K562 (cell line): ENCODE data around the gene MMAB. TPM values are rescaled to one million over a fixed set of nuclear protein-coding genes. Genes with fewer than 3 reads are reported as not detected.

ENCODE experiments used
- ATAC-seq: fragments of 200-7000 bp; cut with Tn5 transposase; 3 replicates; pipeline ENCODE4 v1.9.1; 2020; ENCODE audit warnings: moderate library complexity
- BruUV-seq: library from RNA; stranded (reverse); fragments of 400-500 nt; replicated peaks from 2 replicates; lab custom pipeline; 2021; lab: Mats Ljungman, UMichigan
- CTCF ChIA-PET: fragments of 300-600 bp; formaldehyde crosslinking; extraction: SDS; loops from one replicate; lab custom pipeline; 2021; ENCODE audit warnings: low intra/inter-chr PET ratio; lab: Yijun Ruan, JAX
- POLR2A ChIA-PET: fragments of 300-600, 350-650 bp; sonication (Branson Sonifier 250); formaldehyde crosslinking; extraction: SDS; loops from one replicate; lab custom pipeline; 2021; ENCODE audit warnings: antibody characterized with exemption, inconsistent platforms; lab: Yijun Ruan, JAX
- DNase-seq, 4 experiments: peaks; one replicate each; pipeline versions ENCODE4 v3.0.0 to v3.0.0-alpha.2; 2011 to 2018; ENCODE audit warnings: low spot score in 3 of 4, mixed read lengths in 3 of 4; ENCODE audit errors: extremely low read depth in 1 of 4
- FAIRE-seq: peaks from 2 replicates; lab custom pipeline; 2011; peaks lifted over from hg19 to GRCh38; lab: Jason Lieb, UNC
- H2AFZ ChIP-seq: 2 replicates; pipeline ENCODE4 v1.6.0; 2011; ENCODE audit warnings: low read depth, low read length, control low read depth, inconsistent platforms
- H3K27ac ChIP-seq: fragments of 200-600 bp; 3 replicates; pipeline ENCODE4 v1.8.0; 2011; ENCODE audit warnings: low read depth, mild to moderate bottlenecking, control low read depth, inconsistent platforms, low read length, moderate library complexity, mixed read lengths; ENCODE audit errors: extremely low read depth
- H3K27me3 ChIP-seq, 2 experiments: fragments of 300-600 bp in 1 of 2; 2 replicates in 1 of 2; 3 replicates in 1 of 2; pipeline versions ENCODE4 v1.6.0 to v1.8.0; 2011; ENCODE audit warnings: inconsistent platforms in 2 of 2, low read length in 2 of 2, mild to moderate bottlenecking in 1 of 2, mixed read lengths in 1 of 2, moderate library complexity in 1 of 2; ENCODE audit not compliant: control insufficient read depth in 2 of 2, insufficient read depth in 2 of 2
- H3K36me3 ChIP-seq: fragments of 300-600 bp; 3 replicates; pipeline ENCODE4 v1.8.0; 2011; ENCODE audit warnings: mild to moderate bottlenecking, low read length, inconsistent platforms; ENCODE audit not compliant: control insufficient read depth, insufficient read depth
- H3K4me1 ChIP-seq, 2 experiments: fragments of 200-600 bp in 1 of 2; replicated peaks in 1 of 2; 2 replicates in 1 of 2; 3 replicates in 1 of 2; pipeline versions ENCODE4 v1.5.1 to v1.8.0; 2011; ENCODE audit warnings: inconsistent platforms in 2 of 2, low read length in 2 of 2, mild to moderate bottlenecking in 1 of 2, mixed read lengths in 1 of 2, moderate library complexity in 1 of 2; ENCODE audit not compliant: control insufficient read depth in 2 of 2, insufficient read depth in 2 of 2
- H3K4me2 ChIP-seq: 2 replicates; pipeline ENCODE4 v1.6.1; 2011; ENCODE audit warnings: low read length, control low read depth, inconsistent platforms, mixed read lengths; ENCODE audit not compliant: insufficient read depth
- H3K4me3 ChIP-seq: fragments of 200-600 bp; sonication (generic), shearing (Covaris generic); 2 replicates; pipeline ENCODE4 v1.5.1; 2016; ENCODE audit warnings: control low read depth, inconsistent platforms
- H3K79me2 ChIP-seq: fragments of 200-600 bp; 3 replicates; pipeline ENCODE4 v1.8.0; 2011; ENCODE audit warnings: low read length, inconsistent platforms; ENCODE audit not compliant: control insufficient read depth, insufficient read depth
- H3K9ac ChIP-seq, 2 experiments: 2 replicates each; pipeline versions ENCODE4 v1.6.0 to v1.6.1; 2011; ENCODE audit warnings: low read depth in 2 of 2, low read length in 2 of 2, control low read depth in 1 of 2, inconsistent platforms in 1 of 2, mild to moderate bottlenecking in 1 of 2, mixed read lengths in 1 of 2; ENCODE audit not compliant: insufficient read depth in 1 of 2
- H3K9me1 ChIP-seq: one replicate; pipeline ENCODE4 v1.6.0; 2011; ENCODE audit warnings: inconsistent platforms, mild to moderate bottlenecking, low read length, moderate library complexity; ENCODE audit not compliant: control insufficient read depth, insufficient read depth
- H3K9me3 ChIP-seq: replicated peaks from 2 replicates; pipeline ENCODE4 v1.5.1; 2011; ENCODE audit warnings: low read depth, low read length, inconsistent platforms; ENCODE audit not compliant: control insufficient read depth, insufficient read depth
- H4K20me1 ChIP-seq: replicated peaks from 2 replicates; pipeline ENCODE4 v1.6.1; 2011; ENCODE audit warnings: low read length, inconsistent platforms, mixed read lengths; ENCODE audit not compliant: control insufficient read depth, insufficient read depth
- ESRRA ChIP-seq: fragments of 450-650 bp; IDR thresholded peaks from 2 replicates; pipeline ENCODE4 v1.6.1; 2014; ENCODE audit warnings: low read depth, mild to moderate bottlenecking, moderate library complexity, borderline replicate concordance
- MIER1 ChIP-seq: fragments of 450-650 bp; IDR thresholded peaks from 2 replicates; pipeline ENCODE4 v1.6.1; 2016; ENCODE audit warnings: antibody characterized with exemption, mild to moderate bottlenecking, low read depth
- STAT5A ChIP-seq: IDR thresholded peaks from 2 replicates; pipeline ENCODE4 v1.6.1; 2012; ENCODE audit warnings: low read length, inconsistent platforms, borderline replicate concordance
- ZNF224 ChIP-seq: sonication (generic); formaldehyde crosslinking; IDR thresholded peaks from 2 replicates; pipeline ENCODE4 v1.8.0; 2022; ENCODE audit warnings: mild to moderate bottlenecking, missing genetic modification reagents
- ZNF436 ChIP-seq: fragments of 250-450, 450-650 bp; sonication (Bioruptor Pico); formaldehyde crosslinking; IDR thresholded peaks from 2 replicates; pipeline ENCODE4 v1.7.0; 2020; ENCODE audit warnings: mild to moderate bottlenecking
- ZNF76 ChIP-seq: fragments of 250-450 bp; sonication (Bioruptor Pico); IDR thresholded peaks from 2 replicates; pipeline ENCODE4 v1.4.0; 2020; ENCODE audit warnings: mild to moderate bottlenecking, moderate library complexity, borderline replicate concordance
- ZNF79 ChIP-seq: fragments of 250-450 bp; sonication (Bioruptor Pico); IDR thresholded peaks from 2 replicates; pipeline ENCODE4 v1.4.0; 2020; ENCODE audit warnings: low read depth, mild to moderate bottlenecking, moderate library complexity
- WGBS: fragments of 100-300 bp; shearing (Covaris generic); methylation state at CpG from one replicate; pipeline ENCODE4 v1.1.6; 2016; ENCODE audit warnings: low coverage, mixed read lengths; ENCODE audit not compliant: insufficient coverage; ENCODE audit errors: missing lambda C conversion rate; 5-methylcytosine and 5-hydroxymethylcytosine counted together
- in situ Hi-C: fragments of 300-500 bp; cut with MboI; formaldehyde crosslinking; loops from 4 replicates; pipeline ENCODE4 v1.15.0; 2018; ENCODE audit warnings: inconsistent platforms, mixed read lengths
- intact Hi-C: fragments of 100-400 bp; cut with micrococcal nuclease; formaldehyde crosslinking; loops from 2 replicates; pipeline ENCODE4 v1.14.2; 2022
- polyA plus RNA-seq, 8 experiments: library from polyadenylated mRNA; depleted of rRNA in 4 of 8; stranded (reverse) in 5 of 8; unstranded in 3 of 8; fragments of >200 nt; fragmentation: Nextera tagmentation in 2 of 8; fragmentation: Illumina TruSeq in 1 of 8; extraction: Ambion mirVana in 2 of 8; extraction: Trizol in 1 of 8; gene quantifications; 2 replicates each; pipeline versions ENCODE4 v1.2.1 to v1.2.3, GENCODE V29; 2011 to 2014; ENCODE audit warnings: inconsistent platforms in 1 of 8, missing spikeins in 1 of 8
- total RNA-seq, 7 experiments: library from RNA; depleted of rRNA in 6 of 7; stranded (reverse); fragments of >200 nt in 6 of 7; fragmentation: Illumina TruSeq in 2 of 7; extraction: Trizol in 2 of 7; gene quantifications; 2 replicates each; pipeline versions ENCODE4 v1.2.1 to v1.2.3, GENCODE V29; 2011 to 2021; ENCODE audit warnings: low replicate concordance in 1 of 7
- TF ChIP-seq, protein P1 (sequence below): fragments of 450-650 bp; IDR thresholded peaks from 2 replicates; pipeline ENCODE4 v1.6.1; 2018; ENCODE audit not compliant: partially characterized antibody
- TF ChIP-seq, protein P2 (sequence below): fragments of 450-650 bp; formaldehyde crosslinking; IDR thresholded peaks from 2 replicates; pipeline ENCODE4 v1.4.0; 2020; ENCODE audit warnings: mild to moderate bottlenecking, moderate library complexity

MMAB gene
- total and polyA plus RNA-seq, 9 of the 15 experiments (the other 6 are each of a cell fraction or from before 2014, with no cell fraction given) = 9.5 to 76.1 (median 46.2) TPM

DNA sequence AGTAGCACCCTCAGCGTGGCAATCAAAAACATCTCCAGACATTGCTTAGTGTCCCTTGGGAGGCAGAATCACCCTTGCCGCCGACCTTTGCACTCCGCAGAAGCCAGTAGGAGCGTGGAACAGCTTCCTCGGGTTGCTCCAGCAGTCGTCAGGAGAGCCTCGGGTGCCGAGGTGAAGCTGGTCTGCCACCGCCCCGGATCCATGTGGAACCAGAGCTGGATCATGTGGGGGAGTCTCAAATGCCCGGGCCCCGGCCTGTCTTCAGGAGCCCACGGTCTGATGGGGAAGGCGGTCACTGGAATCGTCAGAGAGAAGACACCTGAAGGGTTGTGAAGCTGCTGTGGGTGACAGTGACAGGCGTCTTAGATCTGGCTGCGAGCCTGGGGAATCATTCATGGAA is 14.6 kb upstream of the MMAB start:
- ATAC-seq (no peak), DNase-seq (no peak), FAIRE-seq (no peak)
- Histone ChIP-seq H3K9me3 (no peaks in the 10 kb centered on the region), H3K9ac (no peak overlapping the region), H4K20me1 (no peaks in the 10 kb centered on the region; the same call in 1 of the 2 replicates), H2AFZ (no peak overlapping the region), H3K4me2 (no peak overlapping the region), H3K27me3 (no peaks in the 10 kb centered on the region), H3K79me2 (no peaks in the 10 kb centered on the region), H3K4me3 (no peak overlapping the region), H3K4me1 (no peaks in the 10 kb centered on the region), H3K36me3 (peaks cover 72% of the 10 kb centered on the region; the same call in 2 of the 3 replicates)
- WGBS = 92% methylated on average over 18 of the region's 18 CpGs
- in situ Hi-C loops = no loop called here
- CTCF ChIA-PET = no interaction called here
- POLR2A ChIA-PET = interaction anchor here (0.7 kb wide), 1 partner anchor 119 kb away, joined by 3 read pairs; no protein-coding TSS in a partner anchor
- no peak for TF ChIP-seq MIER1
- TF ChIP-seq, all 486 proteins: peak for 0
- intact Hi-C loops = no loop called here
- Histone ChIP-seq H3K9me1 (no peaks in the 10 kb centered on the region), H3K27ac (no peak overlapping the region)
- BruUV-seq = no TSS peak

DNA sequence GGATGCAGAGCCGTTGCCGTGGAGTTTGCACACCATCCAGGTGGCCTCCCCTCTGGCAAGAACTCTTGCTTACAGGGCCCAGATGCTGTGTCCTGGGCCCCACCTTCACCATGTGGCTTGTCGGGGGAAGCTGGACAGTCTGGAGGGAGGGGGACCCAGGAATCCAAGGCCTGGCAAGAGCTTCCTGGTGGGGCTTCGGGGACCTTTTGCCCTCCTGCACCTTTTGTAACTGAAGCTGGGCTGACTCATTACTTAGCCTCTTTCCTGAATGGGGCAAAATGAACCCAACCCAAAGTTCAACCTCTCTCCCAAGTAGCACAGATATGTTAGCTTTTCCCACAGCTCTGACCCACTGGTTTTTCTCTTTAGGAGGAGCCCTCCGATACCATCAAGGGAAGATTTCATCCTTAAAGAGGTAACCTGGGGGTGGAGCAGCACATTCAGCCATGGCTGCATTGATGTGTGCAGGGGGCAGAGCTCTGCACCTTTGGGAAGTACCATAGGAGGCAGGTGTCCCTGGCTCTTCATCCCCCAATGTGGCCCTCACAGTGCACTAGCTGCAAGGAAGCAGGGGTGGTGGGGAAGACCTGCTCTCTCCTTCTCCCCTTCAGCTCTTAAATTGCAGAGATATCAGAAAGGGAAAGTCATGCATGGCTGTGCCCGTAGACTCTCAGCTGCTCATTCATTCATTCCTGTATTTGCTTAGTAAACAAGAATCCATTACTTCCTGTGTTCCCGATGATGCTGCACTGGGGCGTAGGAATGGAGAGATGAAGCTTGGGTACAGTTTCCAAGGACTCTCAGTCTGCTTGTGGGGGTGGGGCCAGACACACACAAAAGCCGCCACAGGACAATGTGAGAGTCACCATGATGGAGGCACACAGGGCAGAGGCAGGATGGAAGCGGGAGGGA is 13.3 kb upstream of the MMAB start:
- ATAC-seq (no peak), DNase-seq (no peak), FAIRE-seq (no peak)
- POLR2A ChIA-PET = interaction anchor here (0.5 to 3.0 kb wide), 6 partner anchors 8 to 791 kb away, joined by 3 to 9 read pairs (median 4); no protein-coding TSS in a partner anchor
- Histone ChIP-seq H3K27me3 (no peaks in the 10 kb centered on the region), H2AFZ (no peak overlapping the region), H3K4me3 (no peak overlapping the region), H3K9me3 (no peaks in the 10 kb centered on the region), H4K20me1 (no peaks in the 10 kb centered on the region; the same call in 1 of the 2 replicates), H3K4me2 (no peak overlapping the region), H3K9ac (no peak overlapping the region), H3K27ac (no peak overlapping the region), H3K79me2 (no peaks in the 10 kb centered on the region), H3K36me3 (peaks cover 68% of the 10 kb centered on the region), H3K4me1 (no peaks in the 10 kb centered on the region), H3K9me1 (no peaks in the 10 kb centered on the region)
- 81% methylated on average over 10 of the region's 10 CpGs for WGBS
- in situ Hi-C loops = no loop called here
- CTCF ChIA-PET = no interaction called here
- no TSS peak for BruUV-seq
- intact Hi-C loops = no loop called here
- TF ChIP-seq ESRRA (no peak), ZNF436 (CRISPR knock-in tag) (no peak), ZNF224 (CRISPR knock-in tag) (no peak), ZNF79 (CRISPR knock-in tag) (no peak), ZNF76 (CRISPR knock-in tag) (no peak), STAT5A (no peak)
- TF ChIP-seq, protein P1, sequence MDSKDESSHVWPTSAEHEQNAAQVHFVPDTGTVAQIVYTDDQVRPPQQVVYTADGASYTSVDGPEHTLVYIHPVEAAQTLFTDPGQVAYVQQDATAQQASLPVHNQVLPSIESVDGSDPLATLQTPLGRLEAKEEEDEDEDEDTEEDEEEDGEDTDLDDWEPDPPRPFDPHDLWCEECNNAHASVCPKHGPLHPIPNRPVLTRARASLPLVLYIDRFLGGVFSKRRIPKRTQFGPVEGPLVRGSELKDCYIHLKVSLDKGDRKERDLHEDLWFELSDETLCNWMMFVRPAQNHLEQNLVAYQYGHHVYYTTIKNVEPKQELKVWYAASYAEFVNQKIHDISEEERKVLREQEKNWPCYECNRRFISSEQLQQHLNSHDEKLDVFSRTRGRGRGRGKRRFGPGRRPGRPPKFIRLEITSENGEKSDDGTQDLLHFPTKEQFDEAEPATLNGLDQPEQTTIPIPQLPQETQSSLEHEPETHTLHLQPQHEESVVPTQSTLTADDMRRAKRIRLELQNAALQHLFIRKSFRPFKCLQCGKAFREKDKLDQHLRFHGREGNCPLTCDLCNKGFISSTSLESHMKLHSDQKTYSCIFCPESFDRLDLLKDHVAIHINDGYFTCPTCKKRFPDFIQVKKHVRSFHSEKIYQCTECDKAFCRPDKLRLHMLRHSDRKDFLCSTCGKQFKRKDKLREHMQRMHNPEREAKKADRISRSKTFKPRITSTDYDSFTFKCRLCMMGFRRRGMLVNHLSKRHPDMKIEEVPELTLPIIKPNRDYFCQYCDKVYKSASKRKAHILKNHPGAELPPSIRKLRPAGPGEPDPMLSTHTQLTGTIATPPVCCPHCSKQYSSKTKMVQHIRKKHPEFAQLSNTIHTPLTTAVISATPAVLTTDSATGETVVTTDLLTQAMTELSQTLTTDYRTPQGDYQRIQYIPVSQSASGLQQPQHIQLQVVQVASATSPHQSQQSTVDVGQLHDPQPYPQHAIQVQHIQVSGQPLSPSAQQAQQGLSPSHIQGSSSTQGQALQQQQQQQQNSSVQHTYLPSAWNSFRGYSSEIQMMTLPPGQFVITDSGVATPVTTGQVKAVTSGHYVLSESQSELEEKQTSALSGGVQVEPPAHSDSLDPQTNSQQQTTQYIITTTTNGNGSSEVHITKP = no peak
- TF ChIP-seq, protein P2, sequence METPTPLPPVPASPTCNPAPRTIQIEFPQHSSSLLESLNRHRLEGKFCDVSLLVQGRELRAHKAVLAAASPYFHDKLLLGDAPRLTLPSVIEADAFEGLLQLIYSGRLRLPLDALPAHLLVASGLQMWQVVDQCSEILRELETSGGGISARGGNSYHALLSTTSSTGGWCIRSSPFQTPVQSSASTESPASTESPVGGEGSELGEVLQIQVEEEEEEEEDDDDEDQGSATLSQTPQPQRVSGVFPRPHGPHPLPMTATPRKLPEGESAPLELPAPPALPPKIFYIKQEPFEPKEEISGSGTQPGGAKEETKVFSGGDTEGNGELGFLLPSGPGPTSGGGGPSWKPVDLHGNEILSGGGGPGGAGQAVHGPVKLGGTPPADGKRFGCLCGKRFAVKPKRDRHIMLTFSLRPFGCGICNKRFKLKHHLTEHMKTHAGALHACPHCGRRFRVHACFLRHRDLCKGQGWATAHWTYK = no peak
